Activated CD4-positive, alpha-beta T cell treated with anti-CD3 and anti-CD28 coated beads for 24 hours (primary cell): ENCODE measurements around the gene SDSL.

Experiments
- DNase-seq, 2 donors: peaks; one replicate each; pipeline ENCODE4 v3.0.0-alpha.2; 2020; ENCODE audit warnings: low read depth in 2 of 2

Gene SDSL

GRCh38 chr12:113422030-113422885, at the start of gene SDSL:
Gene SDSL (plus strand): TSS chr12:113422380. CDS start chr12:113427983, 5,603 bp downstream.
- DNase-seq = no peak

- no peak for DNase-seq
These were observed 48.7 kb upstream of the SDSL start for GRCh38 chr12:113373440-113373839.

- DNase-seq = no peak
These were observed 48.2 kb upstream of the SDSL start for GRCh38 chr12:113373969-113374368.

GRCh38 chr12:113374823-113375428, 47.3 kb upstream of the SDSL start:
- no peak for DNase-seq

- no peak for DNase-seq
These were observed 43.9 kb upstream of the SDSL start for GRCh38 chr12:113378291-113378690.

- no peak for DNase-seq
These were observed 41.0 kb upstream of the SDSL start for GRCh38 chr12:113381220-113381619.

GRCh38 chr12:113382206-113382605, 40.0 kb upstream of the SDSL start:
- no peak for DNase-seq

- DNase-seq = no peak
These were observed 37.4 kb upstream of the SDSL start for GRCh38 chr12:113384778-113385177.

GRCh38 chr12:113385282-113385882, 36.8 kb upstream of the SDSL start:
- DNase-seq = no peak

- DNase-seq = no peak
These were observed 35.2 kb upstream of the SDSL start for GRCh38 chr12:113386866-113387566.

- no peak for DNase-seq
These were observed 34.5 kb upstream of the SDSL start for GRCh38 chr12:113387631-113388030.

- DNase-seq = no peak
These were observed 33.8 kb upstream of the SDSL start for GRCh38 chr12:113388351-113388750.

GRCh38 chr12:113390064-113391043, 31.8 kb upstream of the SDSL start:
- no peak for DNase-seq

- DNase-seq = no peak
These were observed 31.0 kb upstream of the SDSL start for GRCh38 chr12:113391145-113391544.

- no peak for DNase-seq
These were observed 30.4 kb upstream of the SDSL start for GRCh38 chr12:113391650-113392337.

- DNase-seq = no peak
These were observed 29.7 kb upstream of the SDSL start for GRCh38 chr12:113392520-113392919.

GRCh38 chr12:113392988-113393579, 29.1 kb upstream of the SDSL start:
- DNase-seq = no peak

- DNase-seq = no peak
These were observed 28.4 kb upstream of the SDSL start for GRCh38 chr12:113393749-113394148.

- no peak for DNase-seq
These were observed 27.1 kb upstream of the SDSL start for GRCh38 chr12:113395119-113395518.

- no peak for DNase-seq
These were observed 26.0 kb upstream of the SDSL start for GRCh38 chr12:113396200-113396599.
